ENCODE results near the gene WWOX.

Gene WWOX

GRCh38 chr16:78383118-78383517, 283.7 kb downstream of the WWOX start:
- in situ Hi-C loops (cut with HindIII; ENCODE audit: low sequenced_read_pairs), result no loop called here

GRCh38 chr16:78385086-78385805, 285.8 kb downstream of the WWOX start:
- in situ Hi-C loops (cut with HindIII; ENCODE audit: low sequenced_read_pairs), result no loop called here

GRCh38 chr16:78386557-78387324, 287.3 kb downstream of the WWOX start:
- in situ Hi-C loops (cut with HindIII; ENCODE audit: low sequenced_read_pairs), result no loop called here

- in situ Hi-C loops (cut with HindIII; ENCODE audit: low sequenced_read_pairs), result no loop called here
These were observed 289.6 kb downstream of the WWOX start for GRCh38 chr16:78389009-78389498.

GRCh38 chr16:78390092-78390491, 290.6 kb downstream of the WWOX start:
- in situ Hi-C loops (cut with HindIII; ENCODE audit: low sequenced_read_pairs), result no loop called here

- in situ Hi-C loops (cut with HindIII; ENCODE audit: low sequenced_read_pairs), result no loop called here
These were observed 291.3 kb downstream of the WWOX start for GRCh38 chr16:78390508-78391324.

GRCh38 chr16:78392585-78393195, 293.2 kb downstream of the WWOX start:
- in situ Hi-C loops (cut with HindIII; ENCODE audit: low sequenced_read_pairs), result no loop called here

- in situ Hi-C loops (cut with HindIII; ENCODE audit: low sequenced_read_pairs), result no loop called here
These were observed 295.6 kb downstream of the WWOX start for GRCh38 chr16:78395035-78395434.

- in situ Hi-C loops (cut with HindIII; ENCODE audit: low sequenced_read_pairs), result no loop called here
These were observed 296.6 kb downstream of the WWOX start for GRCh38 chr16:78396046-78396445.

- in situ Hi-C loops (cut with HindIII; ENCODE audit: low sequenced_read_pairs), result no loop called here
These were observed 297.2 kb downstream of the WWOX start for GRCh38 chr16:78396673-78397072.

GRCh38 chr16:78399384-78399783, 299.9 kb downstream of the WWOX start:
- in situ Hi-C loops (cut with HindIII; ENCODE audit: low sequenced_read_pairs), result no loop called here

- in situ Hi-C loops (cut with HindIII; ENCODE audit: low sequenced_read_pairs), result no loop called here
These were observed 303.4 kb downstream of the WWOX start for GRCh38 chr16:78402833-78403232.

- in situ Hi-C loops (cut with HindIII; ENCODE audit: low sequenced_read_pairs), result no loop called here
These were observed 305.6 kb downstream of the WWOX start for GRCh38 chr16:78405040-78405439.

- in situ Hi-C loops (cut with HindIII; ENCODE audit: low sequenced_read_pairs), result no loop called here
These were observed 306.4 kb downstream of the WWOX start for GRCh38 chr16:78405833-78406232.

- in situ Hi-C loops (cut with HindIII; ENCODE audit: low sequenced_read_pairs), result no loop called here
These were observed 307.7 kb downstream of the WWOX start for GRCh38 chr16:78407191-78407590.

- in situ Hi-C loops (cut with HindIII; ENCODE audit: low sequenced_read_pairs), result no loop called here
These were observed 314.2 kb downstream of the WWOX start for GRCh38 chr16:78413651-78414050.

GRCh38 chr16:78415013-78415412, 315.6 kb downstream of the WWOX start:
- in situ Hi-C loops (cut with HindIII; ENCODE audit: low sequenced_read_pairs), result no loop called here

GRCh38 chr16:78415669-78416068, 316.2 kb downstream of the WWOX start:
- in situ Hi-C loops (cut with HindIII; ENCODE audit: low sequenced_read_pairs), result no loop called here

GRCh38 chr16:78416400-78416799, 316.9 kb downstream of the WWOX start:
- in situ Hi-C loops (cut with HindIII; ENCODE audit: low sequenced_read_pairs), result no loop called here

GRCh38 chr16:78421181-78421708, 321.8 kb downstream of the WWOX start:
- in situ Hi-C loops (cut with HindIII; ENCODE audit: low sequenced_read_pairs), result no loop called here

GRCh38 chr16:78425281-78425680, 325.8 kb downstream of the WWOX start:
- in situ Hi-C loops (cut with HindIII; ENCODE audit: low sequenced_read_pairs), result no loop called here
